ENCODE data around the gene MORC3.

- TF ChIP-seq CTCF (IDR thresholded peaks at IDR 0.05; ENCODE audit: insufficient read depth, low read length, poor library complexity, severe bottlenecking) (no peak), EZH2phosphoT487 (conservative IDR thresholded peaks at IDR 0.05; ENCODE audit: low read length) (no peak)
These were observed 95.4 kb downstream of the MORC3 start for GRCh38 chr21:36415375-36415774.
